IgD-negative memory B cell (primary cell): ENCODE data around the gene DUSP9. TPM values are rescaled to one million over a fixed set of nuclear protein-coding genes. Genes with fewer than 3 reads are reported as not detected.

Experiments used
- H3K27ac Mint-ChIP-seq, 3 donors: one replicate each; pipeline ENCODE4 v1.8.0; 2020 to 2022; ENCODE audit warnings: mild to moderate bottlenecking in 3 of 3, mixed read lengths in 3 of 3, moderate library complexity in 1 of 3
- H3K27me3 Mint-ChIP-seq: one replicate; pipeline ENCODE4 v1.8.0; 2021; ENCODE audit warnings: mixed read lengths
- H3K36me3 Mint-ChIP-seq: one replicate; pipeline ENCODE4 v1.8.0; 2020; ENCODE audit warnings: mild to moderate bottlenecking, mixed read lengths
- H3K4me1 Mint-ChIP-seq, 3 donors: one replicate each; pipeline ENCODE4 v1.8.0; 2020 to 2022; ENCODE audit warnings: mixed read lengths in 3 of 3, mild to moderate bottlenecking in 1 of 3
- H3K4me3 Mint-ChIP-seq, 4 donors: one replicate each; pipeline ENCODE4 v1.8.0; 2020 to 2022; ENCODE audit warnings: mild to moderate bottlenecking in 4 of 4, mixed read lengths in 4 of 4, moderate library complexity in 3 of 4
- H3K9me3 Mint-ChIP-seq, 3 donors: one replicate each; pipeline ENCODE4 v1.8.0; 2020 to 2021; ENCODE audit warnings: mixed read lengths in 3 of 3, mild to moderate bottlenecking in 1 of 3
- polyA plus RNA-seq: library from polyadenylated mRNA; unstranded; fragments of 300-500 nt; fragmentation: Illumina TruSeq; gene quantifications from one replicate; pipeline ENCODE4 v1.2.3, GENCODE V29; 2021

Gene DUSP9
- polyA plus RNA-seq, 1 donor from 2014 or later: not detected

DNA sequence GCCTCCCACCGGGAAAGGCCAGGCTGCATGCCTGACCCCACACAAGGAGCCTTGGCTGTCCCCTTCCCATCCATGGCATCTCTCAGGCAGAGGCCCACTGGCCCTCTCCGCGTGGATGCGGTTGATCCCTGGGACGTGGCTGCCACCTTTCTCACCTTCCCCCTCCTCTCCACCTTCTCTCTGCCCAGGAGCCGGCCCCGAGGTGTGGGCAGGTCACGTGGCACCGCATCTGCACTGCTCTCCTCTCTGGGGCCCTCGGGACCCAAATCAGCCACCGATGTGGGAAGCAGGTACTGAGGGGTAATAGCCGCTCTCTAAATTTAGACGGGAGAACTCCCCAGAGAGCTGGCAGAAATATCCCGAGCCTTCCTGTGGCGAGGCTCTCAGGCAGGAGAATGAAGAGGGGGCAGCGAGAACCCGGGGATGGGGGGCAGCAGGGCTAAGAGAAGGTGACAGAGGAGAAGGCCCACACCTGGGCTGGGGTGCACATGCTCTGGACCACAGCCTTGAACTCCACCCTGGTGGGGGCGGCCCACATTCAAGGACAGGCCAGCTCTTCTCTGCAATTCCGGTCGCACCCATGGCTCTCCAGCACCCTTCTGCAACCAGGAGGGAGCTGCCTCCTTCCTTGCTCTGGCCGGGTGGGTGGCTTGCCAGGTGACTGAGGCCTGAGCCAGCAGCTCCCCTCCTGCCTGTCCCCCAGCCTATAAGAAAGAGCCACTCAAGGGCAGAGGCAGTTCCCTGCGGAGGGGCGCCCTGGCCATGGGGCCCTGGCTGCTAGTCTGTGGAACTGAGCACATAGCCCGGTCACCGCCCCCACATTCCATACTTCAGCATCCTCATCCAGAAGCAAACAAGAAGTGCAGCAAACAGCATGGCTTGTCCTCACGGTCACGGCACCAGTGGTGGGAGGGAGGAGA is 9.6 kb upstream of the DUSP9 start:
- peaks cover 0 to 4% (median 0%) of the 10 kb centered on the region in 3 donors for H3K4me1 Mint-ChIP-seq
- H3K36me3 Mint-ChIP-seq: no peaks in the 10 kb centered on the region
- H3K9me3 Mint-ChIP-seq: no peaks in the 10 kb centered on the region
- H3K4me3 Mint-ChIP-seq: no peak overlapping the region
- H3K27me3 Mint-ChIP-seq: peaks cover 14% of the 10 kb centered on the region
- H3K27ac Mint-ChIP-seq: no peak overlapping the region

DNA sequence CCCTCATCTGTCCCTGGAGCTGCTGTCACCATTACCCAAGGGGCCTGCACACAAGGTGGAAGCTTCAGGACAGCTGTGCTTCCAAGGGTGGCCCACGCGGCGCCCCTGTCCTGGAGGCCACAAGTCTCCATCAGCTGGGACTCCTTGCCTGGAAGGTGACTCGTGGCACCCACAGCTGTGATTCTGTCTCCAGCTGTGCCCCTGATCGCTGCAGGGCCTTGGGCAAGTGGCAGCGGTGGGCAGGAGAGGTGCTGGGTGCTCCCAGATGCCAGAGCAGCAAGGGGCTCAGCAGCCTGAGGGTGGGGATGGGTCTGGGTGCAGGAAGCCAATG is 9.0 kb upstream of the DUSP9 start:
- peaks cover 19% of the 10 kb centered on the region for H3K27me3 Mint-ChIP-seq
- no peaks in the 10 kb centered on the region for H3K36me3 Mint-ChIP-seq
- H3K4me3 Mint-ChIP-seq: no peak overlapping the region

DNA sequence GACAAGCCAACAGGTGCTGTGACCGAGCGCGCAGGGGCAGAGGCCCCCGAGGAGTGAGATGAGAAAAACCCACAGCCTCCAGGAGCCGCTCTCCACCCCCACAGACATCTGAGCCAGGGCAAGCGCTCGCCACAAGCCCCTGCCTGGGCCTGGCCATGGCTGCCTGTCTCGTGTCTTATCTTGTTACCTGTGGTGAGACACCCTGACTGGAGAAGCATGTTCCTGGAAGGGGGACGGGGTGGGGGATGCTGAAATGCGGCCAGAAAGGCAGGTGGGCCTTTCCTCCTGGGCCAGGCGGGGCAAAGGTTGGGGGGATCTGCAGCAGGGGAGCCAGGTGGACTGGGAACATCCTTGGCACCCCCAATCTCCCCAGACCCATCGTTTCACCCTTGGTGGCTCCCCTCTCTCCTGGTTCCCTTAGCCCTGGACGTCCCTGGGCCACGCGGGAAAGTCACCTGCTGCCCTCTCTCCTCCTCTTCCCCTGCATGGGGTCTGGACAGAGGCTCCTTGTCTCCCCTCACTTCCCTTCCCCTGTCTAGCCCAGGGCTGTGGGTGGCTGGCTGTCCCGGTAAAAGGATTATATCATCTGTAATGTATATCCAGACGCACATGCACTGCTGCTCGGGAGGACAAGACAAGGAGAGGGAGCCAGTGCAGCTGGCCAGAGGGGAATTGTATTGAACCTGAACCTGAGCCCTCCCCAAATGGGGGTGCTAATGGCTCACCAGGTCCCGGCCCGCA is 8.4 kb upstream of the DUSP9 start:
- Mint-ChIP-seq H3K27me3 (peaks cover 22% of the 10 kb centered on the region), H3K9me3 (no peaks in the 10 kb centered on the region), H3K27ac (no peak overlapping the region), H3K36me3 (no peaks in the 10 kb centered on the region), H3K4me3 (no peak overlapping the region), H3K4me1 (peaks cover 0 to 6% (median 0%) of the 10 kb centered on the region in 3 donors)

More for the DNA sequence above, 9.0 kb upstream of the DUSP9 start:
- Mint-ChIP-seq H3K27ac (no peak overlapping the region), H3K4me1 (peaks cover 0 to 4% (median 0%) of the 10 kb centered on the region in 3 donors), H3K9me3 (no peaks in the 10 kb centered on the region)

DNA sequence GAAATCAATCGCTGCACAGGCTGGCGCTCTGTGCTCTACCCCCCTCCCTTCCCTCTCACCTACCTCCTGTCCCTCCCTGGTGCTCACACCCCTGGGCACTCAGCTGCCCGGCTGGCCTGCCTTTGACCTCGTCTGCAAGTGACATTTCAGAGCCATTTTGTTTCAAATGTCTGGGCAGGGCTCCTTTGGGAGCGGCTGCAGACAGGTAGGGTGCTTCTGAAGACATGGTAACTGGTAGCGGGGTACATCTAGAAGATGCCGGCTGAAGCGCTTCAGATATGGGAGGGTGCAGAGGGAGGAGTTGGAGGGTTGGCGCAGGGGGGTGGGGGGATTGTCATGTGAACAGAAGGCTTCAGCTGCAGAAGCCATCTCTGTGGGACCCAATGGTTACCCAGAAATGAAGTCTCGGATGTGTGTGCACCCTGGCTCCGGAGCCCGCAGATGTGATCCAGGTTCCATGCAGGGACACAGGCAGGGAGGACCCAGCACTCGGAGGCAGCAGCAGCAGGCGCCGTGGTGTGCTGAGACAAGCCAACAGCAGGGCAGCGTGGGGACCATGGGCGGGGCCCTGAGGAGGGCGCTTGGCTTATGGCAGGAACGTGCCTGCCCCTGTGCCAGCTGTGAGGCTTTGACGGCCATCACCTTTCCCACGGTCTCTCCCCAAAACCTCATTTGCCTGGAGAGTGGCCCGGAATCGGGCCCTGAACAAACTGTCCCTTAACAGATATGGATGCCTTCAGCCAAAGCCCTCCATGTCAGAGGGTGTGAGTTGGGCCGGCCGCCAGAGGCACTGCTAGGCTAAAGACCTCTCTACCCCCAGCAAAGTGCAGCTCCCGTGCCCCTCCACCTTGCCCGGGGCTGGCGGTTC is 7.6 kb upstream of the DUSP9 start:
- Mint-ChIP-seq H3K27ac (no peak overlapping the region), H3K9me3 (no peaks in the 10 kb centered on the region), H3K27me3 (peaks cover 23% of the 10 kb centered on the region), H3K4me1 (peaks cover 0 to 6% (median 0%) of the 10 kb centered on the region in 3 donors), H3K4me3 (peak overlapping the region in 1 of 4 donors; percentile 60), H3K36me3 (no peaks in the 10 kb centered on the region)

DNA sequence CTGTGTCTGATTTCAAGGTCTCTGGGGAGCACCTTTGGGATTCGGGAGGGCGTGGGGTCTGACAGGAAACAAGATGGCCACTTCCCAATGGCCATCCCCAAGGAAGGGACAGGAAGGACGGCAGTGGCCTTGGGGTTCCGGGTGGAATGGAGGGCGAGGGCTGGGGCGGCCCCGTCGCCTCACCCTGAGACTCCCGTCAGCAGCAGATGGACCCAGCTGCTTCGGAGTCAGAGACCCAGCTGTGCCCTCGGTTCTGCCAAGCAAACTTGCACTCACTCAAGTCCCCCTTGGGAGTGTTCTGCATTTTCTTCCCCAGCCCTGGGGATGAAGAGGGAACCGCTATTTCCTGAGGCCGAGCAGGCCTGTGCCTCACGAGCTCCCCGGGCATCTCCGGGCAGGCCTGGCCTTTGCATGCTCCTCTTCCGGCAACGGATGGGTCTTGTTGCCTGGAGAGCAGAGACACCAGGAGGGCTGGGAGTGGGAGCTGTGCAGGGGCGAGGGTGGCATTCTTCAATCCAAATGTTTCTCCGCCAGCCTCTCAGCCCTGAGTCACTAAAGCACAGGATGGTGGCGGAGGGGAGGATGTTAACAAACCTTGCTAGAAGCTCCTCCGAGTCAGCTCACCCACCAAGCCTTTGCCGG is 6.8 kb upstream of the DUSP9 start:
- no peak overlapping the region for H3K4me3 Mint-ChIP-seq

DNA sequence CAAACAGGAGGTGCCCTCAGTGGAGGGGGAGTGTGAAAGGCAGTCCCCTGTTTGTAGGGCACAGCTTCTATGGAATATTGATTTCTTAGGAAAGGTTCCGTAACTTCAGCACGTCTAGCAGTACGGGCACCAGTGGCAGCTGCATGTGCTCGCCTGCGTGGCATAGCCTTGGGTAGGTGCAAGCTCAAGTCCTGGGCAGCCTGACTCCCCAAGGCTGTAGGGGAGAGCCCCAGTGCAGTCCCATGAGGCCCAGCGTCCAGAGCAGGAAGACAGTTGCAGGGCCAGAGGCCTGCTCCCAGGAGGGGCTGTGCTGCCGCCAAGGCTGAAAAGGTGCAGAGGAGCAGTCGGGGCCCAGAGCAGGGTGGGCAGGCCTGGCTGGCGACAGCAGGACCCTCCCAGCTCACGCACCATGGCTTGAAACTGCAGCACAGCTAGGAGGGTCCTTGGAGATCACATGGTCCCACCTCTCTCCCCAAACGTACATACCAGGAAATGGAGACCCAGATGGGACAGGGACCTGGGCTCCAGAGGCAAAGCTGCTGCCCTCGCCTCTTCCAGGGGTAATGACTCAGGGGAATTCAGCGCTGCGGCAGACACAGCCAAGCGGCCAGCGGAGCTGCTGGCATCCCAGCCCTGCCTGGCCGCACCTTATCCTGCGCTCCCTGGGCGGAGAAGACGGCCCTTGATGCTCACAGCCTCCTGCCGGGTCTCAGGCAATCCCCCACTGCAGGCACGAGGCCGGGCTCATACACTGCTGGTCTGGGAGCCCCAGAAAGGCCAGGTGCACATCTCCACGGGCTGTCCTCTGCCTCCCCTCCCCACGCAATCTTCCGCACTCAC is 6.0 kb upstream of the DUSP9 start:
- Mint-ChIP-seq H3K4me3 (peak overlapping the region in 1 of 4 donors; percentile 76), H3K36me3 (no peaks in the 10 kb centered on the region), H3K27ac (peak overlapping the region in 1 of 3 donors; percentile 53), H3K4me1 (peaks cover 0 to 2% (median 0%) of the 10 kb centered on the region in 3 donors), H3K9me3 (no peaks in the 10 kb centered on the region), H3K27me3 (peaks cover 21% of the 10 kb centered on the region)

More for the DNA sequence above, 6.8 kb upstream of the DUSP9 start:
- Mint-ChIP-seq H3K27me3 (peaks cover 18% of the 10 kb centered on the region), H3K36me3 (no peaks in the 10 kb centered on the region), H3K4me1 (peaks cover 0 to 4% (median 0%) of the 10 kb centered on the region in 3 donors), H3K27ac (no peak overlapping the region), H3K9me3 (no peaks in the 10 kb centered on the region)

DNA sequence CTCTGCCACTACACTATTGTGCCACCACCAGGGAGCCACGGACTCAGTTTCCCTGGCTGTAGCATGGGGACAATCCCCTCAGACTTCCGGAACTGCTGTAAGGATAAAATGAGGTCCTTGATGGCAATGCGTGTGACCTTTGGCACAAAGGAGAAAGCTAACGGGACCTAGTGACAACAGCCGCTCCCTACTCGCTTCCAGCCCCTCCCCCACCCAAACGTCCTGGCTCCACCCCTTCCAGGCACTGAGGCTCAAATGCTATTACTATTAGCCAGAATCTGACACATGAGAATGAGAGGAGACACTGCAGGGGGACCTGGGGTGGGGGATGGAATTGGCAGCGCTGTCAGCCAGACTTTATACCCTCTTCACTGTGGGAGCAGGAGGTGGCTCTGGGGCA is 5.4 kb upstream of the DUSP9 start:
- peaks cover 0 to 2% (median 0%) of the 10 kb centered on the region in 3 donors for H3K4me1 Mint-ChIP-seq
- H3K27me3 Mint-ChIP-seq: peaks cover 23% of the 10 kb centered on the region
- H3K4me3 Mint-ChIP-seq: peak overlapping the region in 2 of 4 donors; percentile 39 to 76
- no peaks in the 10 kb centered on the region for H3K36me3 Mint-ChIP-seq
- H3K9me3 Mint-ChIP-seq: no peaks in the 10 kb centered on the region
- no peak overlapping the region for H3K27ac Mint-ChIP-seq

DNA sequence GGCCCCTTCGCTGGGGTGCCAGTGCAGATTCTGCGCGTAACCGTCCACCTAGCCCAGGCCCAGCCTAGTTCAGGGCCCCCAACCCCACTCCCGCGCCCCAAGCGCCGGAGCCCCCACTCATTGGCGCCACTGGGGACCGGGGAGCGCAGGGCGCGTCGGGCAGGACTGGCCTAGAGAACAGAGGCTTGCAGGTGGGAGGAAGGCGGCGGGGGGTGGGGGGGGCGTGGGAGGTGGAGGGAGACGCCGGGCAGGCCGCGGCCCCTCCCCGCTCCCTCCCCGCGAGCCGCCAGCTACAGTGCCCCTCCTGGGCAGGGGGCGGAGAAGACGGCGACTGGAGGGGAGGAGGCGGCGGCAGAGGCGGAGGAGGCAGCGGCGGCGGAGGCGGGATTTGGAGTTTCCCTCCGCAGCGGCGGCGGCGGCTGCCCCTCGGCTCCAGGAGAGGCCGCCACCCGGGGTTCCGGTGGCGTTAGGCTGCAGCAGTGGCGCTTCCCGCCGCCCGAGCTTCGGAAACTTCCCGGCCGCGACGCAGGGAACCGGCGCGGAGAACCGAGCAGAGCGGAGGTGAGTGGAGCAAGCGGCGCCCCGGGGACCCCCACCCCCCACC is 4.8 kb upstream of the DUSP9 start:
- H3K27ac Mint-ChIP-seq: peak overlapping the region in 1 of 3 donors; percentile 92
- no peak overlapping the region for H3K4me3 Mint-ChIP-seq
- H3K9me3 Mint-ChIP-seq: no peaks in the 10 kb centered on the region
- no peaks in the 10 kb centered on the region for H3K36me3 Mint-ChIP-seq
- H3K27me3 Mint-ChIP-seq: peaks cover 23% of the 10 kb centered on the region
- H3K4me1 Mint-ChIP-seq: peaks cover 0 to 2% (median 0%) of the 10 kb centered on the region in 3 donors

DNA sequence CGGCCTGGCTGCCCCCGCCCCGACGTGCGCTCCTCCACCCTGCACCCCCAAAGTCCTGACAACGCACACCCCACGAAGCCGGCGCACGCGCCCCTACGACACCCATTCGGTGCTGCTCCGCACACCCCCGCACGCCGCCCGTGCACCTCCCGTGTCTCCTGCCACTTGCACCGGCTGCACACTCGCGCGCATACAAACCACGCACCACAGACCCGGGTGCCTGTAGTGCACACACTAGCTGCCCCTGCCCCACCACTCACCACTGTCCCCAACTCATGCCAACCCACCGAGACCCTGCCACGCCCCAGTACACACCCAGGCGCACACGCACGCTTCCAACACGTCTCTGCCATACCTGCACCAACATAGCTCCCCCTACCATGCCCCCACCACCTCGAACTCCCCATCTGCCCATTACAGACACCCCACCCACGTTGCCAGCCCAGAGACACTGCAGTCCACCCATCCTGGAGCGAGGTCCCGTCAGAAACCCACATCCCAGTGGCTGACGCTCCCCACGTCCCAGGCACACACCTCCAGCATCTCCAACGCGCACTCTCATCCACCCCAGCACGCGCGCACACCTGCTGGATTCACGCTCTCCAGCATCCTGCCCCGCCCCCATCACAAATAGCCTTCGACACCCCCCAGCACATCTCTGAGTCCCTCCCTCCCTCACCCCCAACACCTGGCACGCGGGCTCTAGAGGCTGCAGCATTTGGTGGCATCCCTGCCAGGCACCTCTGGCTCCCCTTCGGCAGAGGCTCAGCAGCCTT is 4.2 kb upstream of the DUSP9 start:
- H3K36me3 Mint-ChIP-seq: no peaks in the 10 kb centered on the region
- H3K9me3 Mint-ChIP-seq: no peaks in the 10 kb centered on the region
- H3K27ac Mint-ChIP-seq: peak overlapping the region in 1 of 3 donors; percentile 92
- H3K27me3 Mint-ChIP-seq: peaks cover 23% of the 10 kb centered on the region
- H3K4me3 Mint-ChIP-seq: peak overlapping the region in 2 of 4 donors; percentile 55 to 68
- peaks cover 0 to 2% (median 0%) of the 10 kb centered on the region in 3 donors for H3K4me1 Mint-ChIP-seq

DNA sequence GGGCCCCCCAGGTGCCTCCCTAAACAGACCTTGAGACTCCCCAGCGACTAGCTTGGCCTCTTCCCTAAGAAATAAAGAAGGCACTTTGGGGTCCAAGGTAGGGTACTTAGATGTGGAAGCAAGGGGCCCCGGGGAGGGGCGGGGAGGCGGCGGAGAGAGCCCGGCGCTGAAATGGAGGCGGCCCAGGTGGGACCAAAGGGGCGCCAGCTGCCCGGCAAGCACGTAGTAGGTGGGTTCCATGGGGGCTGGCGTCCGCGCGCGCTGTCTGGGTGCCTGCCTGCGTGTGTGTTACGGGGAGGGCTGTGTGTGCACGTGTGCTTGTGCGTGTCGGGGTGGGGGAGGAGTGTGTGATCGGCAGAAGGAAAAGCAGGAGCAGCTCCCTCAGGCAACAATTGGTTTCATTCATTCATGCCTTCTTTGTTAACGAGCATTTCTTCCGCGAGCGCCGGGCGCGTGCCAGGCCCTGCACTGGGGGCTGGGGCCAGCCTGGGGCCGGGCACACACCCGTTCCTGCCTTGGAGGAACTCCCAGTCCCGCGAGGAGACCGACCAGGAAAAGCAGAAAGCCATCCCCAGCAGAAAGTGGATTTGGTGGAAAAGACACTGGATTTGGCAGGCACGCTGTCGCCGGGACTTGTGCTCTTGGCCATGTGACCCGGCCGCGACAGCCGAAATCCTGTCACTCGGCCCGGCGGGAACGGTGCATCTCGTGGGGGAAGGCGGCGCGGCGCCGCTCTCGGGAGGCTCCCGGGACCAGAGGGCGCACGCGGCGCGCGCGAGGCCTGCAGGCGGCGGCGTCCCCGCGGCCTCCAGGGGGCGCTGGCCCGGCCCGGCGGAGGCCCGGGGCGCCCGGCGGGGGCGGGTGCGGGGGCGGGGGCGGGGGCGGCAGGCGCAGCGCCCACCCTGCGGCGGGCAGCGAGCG is 3.3 kb upstream of the DUSP9 start:
- Mint-ChIP-seq H3K36me3 (no peaks in the 10 kb centered on the region), H3K9me3 (no peaks in the 10 kb centered on the region), H3K27me3 (peaks cover 23% of the 10 kb centered on the region), H3K4me1 (peaks cover 0 to 2% (median 0%) of the 10 kb centered on the region in 3 donors), H3K27ac (no peak overlapping the region), H3K4me3 (peak overlapping the region in 2 of 4 donors; percentile 76 to 78)

DNA sequence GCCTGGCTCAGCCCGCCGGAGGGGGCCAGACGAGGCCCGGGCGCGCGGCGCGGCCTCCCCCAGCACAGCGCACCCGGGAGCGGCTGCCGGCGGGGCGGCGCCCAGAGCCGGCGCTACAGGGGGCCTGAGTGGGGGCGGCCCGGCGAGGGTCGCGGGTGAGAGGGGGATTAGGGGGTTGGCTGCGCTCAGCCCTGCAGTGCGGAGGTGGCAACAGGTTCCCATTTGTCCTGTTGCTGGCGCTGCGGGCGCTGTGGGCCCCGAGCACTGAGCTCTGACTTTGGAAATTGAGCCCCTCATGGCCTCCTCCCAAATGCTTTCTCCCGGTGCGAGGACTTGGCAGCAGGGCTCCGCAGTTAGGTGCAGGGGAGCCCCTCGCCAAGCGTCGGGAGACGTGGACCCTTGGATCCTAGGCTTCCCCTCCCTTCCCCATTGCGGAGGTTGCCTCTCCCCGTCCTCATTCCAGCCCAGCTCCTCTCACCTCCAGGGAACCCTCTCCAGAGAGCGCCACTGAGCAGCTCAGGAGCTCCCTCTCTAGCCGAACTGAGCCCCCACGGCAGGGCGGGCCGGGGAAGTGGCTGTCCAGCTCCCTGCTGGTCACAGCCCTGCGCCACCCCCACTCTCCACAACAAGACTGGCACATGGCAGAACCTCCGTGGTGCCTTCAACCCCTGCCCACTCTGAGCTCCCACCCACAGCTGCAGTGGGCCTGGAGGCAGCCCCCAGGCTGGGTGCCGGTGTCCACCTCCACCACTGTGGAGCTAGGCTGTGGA is 2.5 kb upstream of the DUSP9 start:
- no peaks in the 10 kb centered on the region for H3K36me3 Mint-ChIP-seq
- peak overlapping the region in 1 of 4 donors; percentile 72 for H3K4me3 Mint-ChIP-seq

More for the DNA sequence above, 2.5 kb upstream of the DUSP9 start:
- Mint-ChIP-seq H3K9me3 (no peaks in the 10 kb centered on the region), H3K27ac (peak overlapping the region in 1 of 3 donors; percentile 16), H3K4me1 (peaks cover 0 to 2% (median 0%) of the 10 kb centered on the region in 3 donors), H3K27me3 (peaks cover 23% of the 10 kb centered on the region)
